ENCODE results near the gene CLK1.
"Not testable (repeated sequence)": the region's sequence is repeated elsewhere in the genome, so short reads cannot be mapped to it uniquely, and the experiment has no call there.

CLK1 gene

DNA sequence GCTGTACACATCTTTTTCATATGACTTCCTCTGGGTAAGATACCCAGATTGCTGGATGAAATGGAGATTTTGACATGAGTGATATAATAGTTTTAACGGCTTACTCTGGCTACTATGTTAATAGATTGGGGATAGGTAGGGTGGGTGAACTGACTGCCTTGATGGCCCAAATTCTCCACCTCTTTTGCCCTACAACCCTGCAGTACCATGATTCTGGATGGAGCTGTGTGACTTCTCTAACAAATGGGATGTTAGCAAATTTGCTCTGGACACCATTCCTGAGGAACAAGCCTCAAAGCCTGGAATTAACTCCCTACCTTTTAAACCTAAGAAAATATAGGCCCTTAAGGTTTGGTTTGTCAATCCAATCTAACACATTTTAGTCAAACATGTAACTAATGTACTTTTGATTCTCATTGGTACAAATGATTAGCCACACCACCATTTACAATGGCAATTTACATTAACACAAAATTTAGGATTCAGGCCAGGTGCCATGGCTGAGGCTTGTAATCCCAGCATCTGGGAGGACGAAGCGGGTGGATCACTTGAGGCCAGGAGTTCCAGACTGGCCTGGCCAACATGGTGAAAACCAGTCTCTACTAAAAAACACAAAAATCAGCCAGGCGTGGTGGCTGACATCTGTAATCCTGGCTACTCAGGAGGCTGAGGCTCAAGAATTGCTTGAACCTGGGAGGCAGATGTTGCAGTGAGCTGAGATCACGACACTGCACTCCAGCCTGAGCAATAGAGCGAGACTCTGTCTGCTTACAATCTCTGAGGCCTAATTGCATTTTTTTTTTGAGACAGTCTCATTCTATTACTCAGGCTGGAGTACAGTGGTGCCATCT lies 12.8 kb downstream of the CLK1 start:
- DNase-seq (ENCODE audit: low spot score): no peak

DNA sequence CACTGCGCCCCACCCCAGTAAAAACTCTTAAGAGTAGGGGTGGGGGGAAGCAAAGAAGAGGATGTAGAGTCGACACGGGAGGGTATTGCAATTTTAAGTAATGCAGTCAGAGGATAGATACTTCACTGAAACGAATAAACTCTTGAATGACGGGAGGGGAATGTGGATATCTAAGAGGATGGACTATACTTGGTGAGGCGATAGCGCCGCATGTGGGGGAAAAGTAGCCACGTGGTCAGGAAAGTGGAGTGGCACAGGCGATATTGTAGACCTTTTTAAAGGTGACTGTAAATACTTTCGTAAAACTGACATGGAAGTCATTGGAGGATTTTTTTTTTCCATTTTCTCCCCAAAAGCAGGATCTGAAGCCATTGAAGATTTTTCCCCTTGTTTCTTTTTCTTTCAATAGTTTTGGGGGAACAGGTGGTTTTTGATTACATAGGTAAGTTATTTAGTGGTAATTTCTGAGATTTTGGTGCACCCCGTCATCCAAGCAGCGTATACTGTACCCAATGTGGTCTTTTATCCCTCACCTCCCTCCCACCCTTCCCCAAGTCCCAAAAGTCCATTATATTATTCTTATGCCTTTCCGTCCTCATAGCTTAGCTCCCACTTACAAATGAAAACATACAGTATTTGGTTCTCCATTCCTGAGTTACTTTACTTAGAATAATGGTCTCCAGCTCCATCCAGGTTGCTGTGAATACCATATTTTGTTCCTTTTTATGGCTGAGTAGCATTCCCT lies 13.8 kb downstream of the CLK1 start:
- no peak for DNase-seq (ENCODE audit: low spot score)

DNA sequence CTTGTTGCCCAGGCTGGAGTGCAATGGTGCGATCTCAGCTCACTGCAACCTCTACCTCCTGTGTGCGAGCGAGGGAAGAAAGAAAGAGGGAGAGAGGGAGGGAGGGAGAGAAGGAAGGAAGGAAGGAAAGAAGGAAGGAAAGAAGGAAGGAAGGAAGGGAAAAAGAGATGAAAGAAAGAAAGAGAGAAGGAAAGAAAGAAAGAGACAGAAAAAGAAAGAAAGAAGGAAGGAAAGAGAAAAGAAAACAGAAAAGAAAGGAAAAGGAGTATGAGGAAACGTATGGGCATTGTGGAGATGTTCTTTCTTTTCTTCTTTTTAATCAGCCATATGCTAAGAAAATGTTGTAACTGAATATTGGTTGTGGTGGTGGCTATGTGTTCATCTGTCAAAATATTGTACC lies 16.5 kb downstream of the CLK1 start:
- no peak for DNase-seq (ENCODE audit: low spot score)

DNA sequence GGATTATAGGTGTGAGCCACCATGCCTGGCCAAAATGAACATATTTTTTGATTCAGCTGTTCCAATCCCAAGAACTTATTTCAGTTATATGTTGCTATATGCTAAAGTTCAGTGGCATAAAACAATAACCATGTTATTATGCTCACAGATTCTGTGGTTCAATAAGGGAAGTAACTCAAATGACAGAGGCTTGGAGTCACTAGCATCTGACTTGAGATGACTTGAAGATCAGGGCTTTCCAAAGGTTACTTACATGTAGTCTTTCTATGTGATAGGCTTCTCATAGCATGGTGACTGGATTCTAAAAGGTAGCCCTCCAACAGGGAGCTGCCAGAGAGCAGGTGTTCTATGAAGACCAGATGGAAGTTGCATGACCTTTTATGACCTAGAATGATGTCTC lies 17.2 kb downstream of the CLK1 start:
- no peak for DNase-seq (ENCODE audit: low spot score)

DNA sequence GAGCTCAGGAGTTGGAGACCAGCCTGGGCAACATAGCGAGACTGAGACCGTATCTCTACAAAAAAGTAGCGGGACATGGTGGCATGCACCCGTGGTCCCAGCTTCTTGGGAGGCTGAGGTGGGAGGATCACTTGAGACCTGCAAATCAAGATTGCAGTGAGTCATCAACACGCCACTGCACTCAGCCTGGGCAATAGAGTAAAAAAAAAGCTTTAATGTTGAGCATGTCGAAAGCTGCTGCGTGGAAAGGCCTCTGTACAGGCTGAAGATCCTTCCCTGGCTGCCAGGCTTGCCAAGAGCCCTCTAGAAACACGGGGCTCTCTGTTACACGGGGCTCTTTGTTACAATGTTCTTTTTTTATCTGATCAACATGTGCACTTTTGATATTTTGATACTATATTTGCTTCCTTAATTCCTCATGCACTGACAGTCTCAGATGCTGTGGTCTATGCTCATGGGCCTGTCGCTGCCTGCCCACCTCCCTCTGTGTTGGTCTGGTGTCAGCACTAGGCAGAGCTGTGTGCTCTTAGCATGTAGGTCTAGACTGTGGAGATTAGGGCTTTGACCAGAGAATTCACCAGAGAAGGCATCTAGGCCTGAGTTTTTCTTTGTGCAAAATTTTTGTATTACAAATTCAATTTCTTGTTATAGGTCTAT lies 18.7 kb downstream of the CLK1 start:
- DNase-seq (ENCODE audit: low spot score): no peak

DNA sequence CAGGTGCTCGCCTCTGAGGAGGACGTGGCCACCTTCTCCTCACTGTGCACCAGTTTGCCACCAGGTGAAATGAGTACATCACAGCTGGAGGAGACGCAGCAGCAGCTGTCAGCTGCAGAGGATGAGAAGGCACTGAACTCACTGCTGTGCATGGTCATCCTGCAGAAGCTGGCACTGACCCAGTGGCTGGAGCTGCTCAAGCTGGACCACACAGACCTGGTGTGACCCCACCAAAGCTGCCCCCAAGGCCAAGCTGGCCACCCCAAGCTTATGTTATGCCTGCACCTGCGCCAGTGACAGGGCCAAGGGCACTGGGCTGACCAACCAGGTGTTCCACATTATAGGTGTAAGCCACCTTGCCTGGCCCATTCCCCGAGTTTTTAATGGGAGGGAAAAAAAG lies 19.3 kb downstream of the CLK1 start:
- no peak for DNase-seq (ENCODE audit: low spot score)

DNA sequence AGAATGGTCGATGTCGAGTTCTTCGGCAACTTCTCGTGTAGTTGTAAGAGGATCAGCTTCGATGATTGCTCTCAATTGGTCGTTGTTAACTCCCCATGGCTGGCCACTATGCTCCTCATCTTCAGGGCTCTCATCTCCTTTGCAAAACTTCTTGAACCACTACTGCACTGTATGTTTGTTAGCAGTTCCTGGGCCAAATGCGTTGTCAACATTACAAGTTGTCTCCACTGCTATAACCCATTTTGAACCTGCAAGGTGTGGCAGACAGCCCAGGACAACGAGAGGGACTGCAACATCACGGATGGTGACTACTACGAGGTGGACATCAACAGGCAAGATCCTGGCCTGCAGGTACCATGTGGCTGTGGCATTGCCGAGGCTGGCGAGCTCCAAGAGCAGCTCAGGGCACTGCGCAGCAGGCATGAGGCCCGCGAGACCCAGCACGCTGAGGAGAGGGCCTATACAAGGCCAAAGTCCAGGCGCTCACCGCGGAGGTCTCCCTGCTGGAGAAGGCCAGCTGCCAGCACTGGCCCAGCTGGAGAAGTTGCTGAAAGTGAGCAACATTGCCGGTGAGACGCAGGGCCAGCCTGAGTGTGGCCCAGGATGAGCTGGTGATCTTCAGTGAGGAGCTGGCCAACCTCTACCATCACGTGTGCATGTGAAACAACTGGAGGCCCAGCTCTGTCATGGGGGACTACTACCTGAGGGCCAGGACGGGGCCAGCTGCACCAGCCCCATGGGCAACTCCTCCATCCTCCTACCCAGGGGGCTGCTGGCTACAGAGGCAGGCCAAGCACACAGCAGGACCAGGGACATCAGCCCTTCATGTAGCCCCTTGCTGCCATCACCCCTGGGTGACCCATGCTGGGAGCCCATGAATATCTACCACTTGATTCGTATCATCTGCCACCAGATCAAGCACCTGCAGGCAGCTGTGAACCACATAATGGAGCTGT lies 20.2 kb downstream of the CLK1 start:
- DNase-seq (ENCODE audit: low spot score): no peak

DNA sequence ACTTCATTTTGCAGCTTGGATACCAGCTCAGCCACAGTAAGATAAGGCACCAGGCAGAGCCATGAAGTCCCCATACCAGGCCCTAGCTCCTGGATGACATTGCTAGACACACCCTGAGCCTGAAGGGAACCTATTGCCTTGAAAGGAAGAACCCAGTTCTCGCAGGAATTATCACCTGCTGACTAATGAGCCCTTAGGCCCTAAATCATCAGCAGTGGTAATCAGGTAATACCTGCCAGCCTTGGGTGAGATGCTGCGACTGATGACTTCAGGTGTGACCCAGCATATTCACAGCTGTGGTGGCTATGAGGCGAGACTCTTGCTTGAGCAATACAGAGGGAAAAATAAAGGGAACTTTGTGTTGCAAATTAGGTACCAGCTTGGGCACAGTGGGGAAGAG lies 24.9 kb downstream of the CLK1 start:
- no peak for DNase-seq (ENCODE audit: low spot score)

DNA sequence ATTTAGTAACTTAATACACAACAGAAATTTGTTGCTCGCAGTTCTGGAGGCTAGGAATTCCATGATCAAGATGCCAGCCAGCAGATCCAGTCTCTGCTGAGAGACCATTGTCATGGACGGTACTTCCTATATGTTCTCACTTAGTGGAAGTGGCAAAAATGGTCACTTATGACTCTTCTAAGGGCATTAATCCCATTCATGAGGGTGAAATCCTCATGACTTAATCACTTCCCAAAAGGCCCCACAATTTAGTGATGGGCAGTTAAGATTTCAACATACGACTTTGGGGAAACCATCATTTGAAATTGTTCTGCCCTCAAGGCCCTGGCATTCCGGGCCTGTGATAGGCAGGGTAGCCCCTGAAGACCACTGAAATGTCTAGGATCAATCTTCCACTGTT lies 29.8 kb downstream of the CLK1 start:
- DNase-seq (ENCODE audit: low spot score): no peak

DNA sequence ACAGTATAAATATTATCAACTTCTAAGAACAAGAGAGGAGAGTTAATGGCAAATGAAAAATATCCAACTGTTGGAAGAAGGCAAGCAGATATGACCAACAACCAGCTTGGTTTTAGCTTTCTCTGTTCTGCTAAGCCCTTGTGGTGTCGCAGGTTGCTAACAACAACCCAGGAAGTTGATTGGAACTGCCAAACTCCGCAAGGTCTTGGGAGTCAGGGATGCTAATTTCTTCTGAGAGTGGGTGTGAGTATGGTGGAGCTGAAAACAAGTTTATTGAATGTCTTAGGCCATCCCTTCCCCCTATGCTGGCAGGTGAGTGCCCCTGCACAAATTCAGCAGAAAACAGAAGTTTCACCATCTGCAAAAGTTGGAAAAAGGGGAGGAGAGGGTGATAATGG lies 35.2 kb downstream of the CLK1 start:
- no peak for DNase-seq (ENCODE audit: low spot score)

DNA sequence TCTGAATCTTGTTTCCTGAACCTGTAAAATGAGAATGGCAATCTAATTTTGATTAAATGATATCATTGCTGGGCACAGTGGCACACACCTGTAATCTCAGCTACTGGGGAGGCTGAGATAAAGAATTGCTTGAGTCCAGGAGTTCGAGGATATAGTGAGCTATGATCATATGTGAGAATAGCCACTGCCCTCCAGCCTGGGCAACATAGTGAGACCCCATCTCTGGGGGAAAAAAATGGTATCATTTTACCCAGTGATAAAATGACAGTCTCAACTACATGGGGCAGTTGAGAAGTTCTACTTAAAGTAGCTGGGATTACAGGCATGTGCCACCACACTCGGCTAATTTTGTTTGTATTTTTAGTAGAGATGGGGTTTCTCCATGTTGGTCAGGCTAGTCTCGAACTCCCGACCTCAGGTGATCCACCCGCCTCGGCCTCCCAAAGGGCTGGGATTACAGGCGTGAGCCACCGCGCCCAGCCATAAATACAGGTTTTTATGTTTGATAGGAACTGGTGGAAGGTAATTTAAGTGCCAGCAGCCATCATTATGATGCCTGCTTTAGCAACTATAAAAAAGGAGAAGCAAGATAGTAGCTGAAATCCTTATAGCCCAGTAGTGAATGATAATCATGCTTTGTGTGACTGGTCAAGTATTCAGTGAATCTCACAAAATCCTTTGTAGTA lies 35.7 kb downstream of the CLK1 start:
- no peak for DNase-seq (ENCODE audit: low spot score)

DNA sequence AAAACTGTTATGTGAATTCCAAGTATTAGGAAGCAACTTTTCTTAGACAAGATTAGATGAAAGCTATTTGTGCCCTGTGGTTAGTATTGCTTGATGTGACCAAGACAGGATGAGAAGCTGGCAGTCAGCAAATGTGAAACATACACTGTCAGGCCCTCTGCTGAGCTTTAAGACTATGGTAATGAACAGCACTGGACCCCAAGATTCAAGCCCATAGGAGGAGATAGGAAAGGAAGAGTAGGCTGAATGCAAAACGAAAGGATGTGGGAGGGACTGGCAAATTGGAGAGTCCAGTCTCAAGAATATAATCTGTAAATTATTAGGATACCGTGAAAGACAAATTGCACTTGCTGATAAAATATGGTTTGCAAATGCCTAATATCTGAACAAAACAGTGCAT lies 36.4 kb downstream of the CLK1 start:
- no peak for DNase-seq (ENCODE audit: low spot score)

DNA sequence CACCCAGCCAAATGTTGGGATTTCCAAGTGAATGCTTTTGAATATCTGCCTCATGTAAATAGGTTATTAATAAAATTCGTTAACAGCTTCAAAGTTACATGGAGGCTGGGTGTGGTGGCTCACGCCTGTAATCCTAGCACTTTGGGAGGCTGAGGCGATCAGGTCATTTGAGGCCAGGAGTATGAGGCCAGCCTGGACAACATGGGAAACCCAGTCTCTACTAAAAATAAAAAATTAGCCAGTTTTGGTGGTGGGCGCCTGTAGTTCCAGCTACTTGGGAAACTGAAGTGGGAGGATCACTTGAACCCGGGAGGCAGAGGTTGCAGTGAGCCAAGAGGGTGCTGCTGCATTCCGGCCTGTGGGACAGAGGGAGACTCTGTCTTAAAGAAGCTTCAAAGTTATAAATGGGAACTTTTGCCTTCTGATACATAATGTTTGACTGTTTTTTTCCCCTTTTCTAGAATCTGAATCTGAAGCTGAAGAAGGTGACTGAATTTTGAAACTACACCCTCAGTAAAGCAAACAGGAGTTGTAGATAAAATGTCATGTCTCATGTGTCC lies 42.7 kb downstream of the CLK1 start:
- no peak for DNase-seq (ENCODE audit: low spot score)

DNA sequence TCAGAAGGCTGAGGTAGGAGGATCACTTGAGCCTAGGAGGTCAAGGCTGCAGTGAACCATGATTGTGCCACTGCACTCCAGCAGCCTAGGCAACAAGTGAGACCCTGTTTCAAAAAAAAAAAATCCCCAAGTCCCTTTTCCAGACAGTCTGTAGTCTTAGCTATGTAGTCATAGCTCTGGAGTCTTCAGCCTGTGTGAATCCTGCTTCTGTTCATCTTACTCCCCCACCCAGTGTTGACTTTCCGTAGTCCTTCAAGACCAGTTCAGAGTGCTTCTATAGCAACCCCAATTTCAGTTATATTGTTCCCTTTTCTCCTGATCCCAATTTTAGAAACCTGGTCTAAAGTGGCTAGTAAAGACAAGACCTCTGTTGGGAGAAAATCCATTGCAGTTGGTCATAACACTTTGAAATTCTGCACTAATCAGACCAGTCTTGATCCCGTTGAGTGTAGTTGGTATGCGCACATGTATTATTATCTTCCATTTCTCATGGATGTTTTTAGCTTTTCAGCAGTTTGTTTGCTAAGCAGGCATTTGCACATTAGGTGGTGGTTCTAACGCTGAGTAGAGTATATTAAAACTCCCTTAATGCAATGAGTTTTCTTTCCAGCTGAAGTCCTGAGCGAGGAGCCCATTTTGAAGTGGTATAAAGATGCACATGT lies 43.8 kb downstream of the CLK1 start:
- no peak for DNase-seq (ENCODE audit: low spot score)

DNA sequence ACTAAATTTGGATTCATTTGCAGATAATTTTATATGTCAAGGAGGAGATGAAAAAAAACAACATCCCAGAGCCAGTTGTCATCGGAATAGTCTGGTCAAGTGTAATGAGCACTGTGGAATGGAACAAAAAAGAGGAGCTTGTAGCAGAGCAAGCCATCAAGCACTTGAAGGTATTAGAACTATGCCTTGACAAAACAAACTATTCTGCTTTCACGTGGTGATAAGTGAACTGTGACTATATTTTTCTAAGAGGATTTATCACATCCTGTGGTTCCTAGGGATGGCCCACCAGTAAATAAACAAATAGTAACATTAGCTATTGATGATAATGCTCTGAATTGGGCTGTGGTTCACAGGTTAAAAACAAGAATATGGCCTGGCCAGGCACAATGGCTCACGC lies 45.7 kb downstream of the CLK1 start:
- not testable (repeated sequence) for DNase-seq (ENCODE audit: low spot score)

GRCh38 chr2:200814917-200815316 lies 49.5 kb downstream of the CLK1 start:
- DNase-seq (ENCODE audit: low spot score): no peak

DNA sequence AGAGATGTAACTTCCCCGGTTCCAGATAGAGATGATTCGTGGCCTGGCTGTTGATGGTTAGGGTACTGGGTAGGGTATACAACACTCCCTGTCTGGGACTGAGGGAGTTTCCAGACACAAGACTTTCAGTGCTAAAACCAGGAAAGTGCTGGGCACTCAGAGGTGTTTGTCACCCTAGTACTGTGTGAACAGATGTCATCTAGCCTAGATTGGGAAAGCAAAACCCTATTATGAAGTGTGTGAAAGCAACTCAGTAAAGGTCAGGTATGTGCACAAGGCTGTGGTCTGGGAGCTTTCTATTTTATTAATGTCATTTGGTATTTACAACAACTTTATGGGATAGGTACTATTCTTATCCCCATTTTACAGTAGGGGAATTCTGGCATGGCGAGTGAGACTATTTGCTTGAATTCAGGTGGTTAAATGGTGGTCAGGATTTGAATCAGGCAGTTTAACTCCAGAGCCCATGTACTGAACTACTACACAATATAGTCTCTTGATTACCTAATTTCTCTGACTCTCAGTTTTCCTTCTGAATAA lies 50.1 kb downstream of the CLK1 start:
- no peak for DNase-seq (ENCODE audit: low spot score)

DNA sequence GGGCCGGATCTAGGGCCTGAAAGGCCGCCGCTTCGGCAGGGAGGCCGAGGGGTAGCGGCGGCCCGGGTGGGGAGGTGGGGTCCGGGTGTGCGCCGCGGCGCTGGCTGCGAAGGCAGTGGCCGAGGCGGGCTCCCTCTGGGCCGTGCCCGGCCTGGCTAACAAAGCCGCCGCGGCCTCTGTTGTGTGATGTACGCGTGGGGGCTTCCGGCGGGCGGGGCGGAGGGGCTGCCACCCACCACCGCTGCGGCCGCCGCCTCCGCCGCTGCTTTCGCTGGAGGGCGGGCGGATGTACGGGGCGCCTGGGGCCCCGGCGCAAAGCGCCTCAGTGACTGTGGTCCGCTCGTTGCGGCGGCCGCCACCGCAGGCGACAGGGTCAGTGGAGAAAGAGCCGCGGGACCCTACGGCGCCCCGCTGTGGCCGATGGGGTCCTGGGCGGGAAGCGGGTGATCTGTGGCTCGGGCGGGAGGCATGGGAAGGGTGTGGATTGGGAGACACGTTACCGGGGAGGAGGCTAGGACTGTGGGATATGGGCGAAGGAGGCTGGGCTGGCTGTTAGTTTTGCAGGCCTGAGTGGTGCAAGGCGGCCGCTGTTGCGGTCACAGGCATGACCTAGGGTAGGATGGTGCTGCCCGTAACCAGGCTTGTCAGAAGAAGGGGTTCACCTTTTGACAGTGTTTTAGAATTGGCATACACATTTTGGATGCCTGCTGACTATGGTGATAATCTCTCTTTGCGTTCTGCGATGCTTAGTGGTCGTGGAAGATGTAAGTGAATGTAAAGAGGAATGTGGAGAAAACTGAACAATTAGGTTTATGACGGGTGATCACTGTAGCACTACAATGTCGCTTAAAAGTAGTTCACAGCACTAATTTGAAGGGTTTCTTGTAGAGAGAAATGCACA lies 52.1 kb downstream of the CLK1 start:
- DNase-seq (ENCODE audit: low spot score): peak; percentile 63
